ENCODE results near the gene MAGOH. TPM values are rescaled to one million over a fixed set of nuclear protein-coding genes. Genes with fewer than 3 reads are reported as not detected.

The MAGOH gene
- total RNA-seq, 1 experiment from 2014 or later = 75.7 TPM

- peaks cover 26% of the 10 kb centered on the region for H3K36me3 ChIP-seq (ENCODE audit: low read depth)
- no peaks in the 10 kb centered on the region for H3K4me1 ChIP-seq (replicated peaks; ENCODE audit: insufficient read depth)
These were observed 27.4 kb downstream of the MAGOH start for GRCh38 chr1:53210954-53211353.

GRCh38 chr1:53210352-53210751, 28.0 kb downstream of the MAGOH start:
- Histone ChIP-seq H3K9me2 (ENCODE audit: insufficient read depth) (no peaks in the 10 kb centered on the region), H3K27me3 (ENCODE audit: insufficient read depth, low read depth) (no peaks in the 10 kb centered on the region), H4K20me1 (ENCODE audit: insufficient read depth) (no peaks in the 10 kb centered on the region), H3K36me3 (ENCODE audit: low read depth) (peaks cover 30% of the 10 kb centered on the region), H3F3A (ENCODE audit: insufficient read depth, low read depth) (peaks cover 7% of the 10 kb centered on the region; the same call in 1 of the 2 replicates), H3K4me2 (no peak overlapping the region), H2AFZ (no peak overlapping the region), H3K9me3 (ENCODE audit: insufficient read depth, low read depth) (peaks cover 14% of the 10 kb centered on the region), H3K4me1 (replicated peaks; ENCODE audit: insufficient read depth) (no peaks in the 10 kb centered on the region), H3K4me3 (no peak overlapping the region), H3K27ac (no peak overlapping the region), H3K79me2 (ENCODE audit: low read depth) (no peaks in the 10 kb centered on the region)
- intact Hi-C loops (cut with micrococcal nuclease; ENCODE audit: unreplicated experiment) = no loop called here
- no TSS peak for BruUV-seq (replicated peaks)
- ChIA-PET CTCF (no interaction called here), POLR2A (ENCODE audit: unreplicated experiment) (no interaction called here)
- TF ChIP-seq EZH2 (IDR thresholded peaks at IDR 0.05; ENCODE audit: low read depth) (no peak), CTCF (conservative IDR thresholded peaks at IDR 0.05) (no peak)
- DNase-seq = no peak

More at GRCh38 chr1:53210954-53211353, 27.4 kb downstream of the MAGOH start:
- H3K27ac ChIP-seq = no peak overlapping the region
- intact Hi-C loops (cut with micrococcal nuclease; ENCODE audit: unreplicated experiment) = no loop called here
- no peak for DNase-seq
- CTCF ChIA-PET = no interaction called here
- peaks cover 9% of the 10 kb centered on the region for H3K9me3 ChIP-seq (ENCODE audit: insufficient read depth, low read depth)
- no peaks in the 10 kb centered on the region for H3K79me2 ChIP-seq (ENCODE audit: low read depth)
- no peaks in the 10 kb centered on the region for H3K9me2 ChIP-seq (ENCODE audit: insufficient read depth)
- POLR2A ChIA-PET (ENCODE audit: unreplicated experiment) = no interaction called here
- no peaks in the 10 kb centered on the region for H4K20me1 ChIP-seq (ENCODE audit: insufficient read depth)
- H3F3A ChIP-seq (ENCODE audit: insufficient read depth, low read depth) = peaks cover 7% of the 10 kb centered on the region; the same call in 1 of the 2 replicates
- no peak overlapping the region for H2AFZ ChIP-seq
- no peaks in the 10 kb centered on the region for H3K27me3 ChIP-seq (ENCODE audit: insufficient read depth, low read depth)
- no TSS peak for BruUV-seq (replicated peaks)
- no peak overlapping the region for H3K4me2 ChIP-seq
- H3K4me3 ChIP-seq = no peak overlapping the region
- TF ChIP-seq CTCF (conservative IDR thresholded peaks at IDR 0.05) (no peak), EZH2 (IDR thresholded peaks at IDR 0.05; ENCODE audit: low read depth) (no peak)

- H3K4me1 ChIP-seq (replicated peaks; ENCODE audit: insufficient read depth) = no peaks in the 10 kb centered on the region
- H4K20me1 ChIP-seq (ENCODE audit: insufficient read depth) = no peaks in the 10 kb centered on the region
- BruUV-seq (replicated peaks) = no TSS peak
- TF ChIP-seq CTCF (conservative IDR thresholded peaks at IDR 0.05) (no peak), EZH2 (IDR thresholded peaks at IDR 0.05; ENCODE audit: low read depth) (no peak)
- no peaks in the 10 kb centered on the region for H3K27me3 ChIP-seq (ENCODE audit: insufficient read depth, low read depth)
- no peak overlapping the region for H3K27ac ChIP-seq
- H3K9me3 ChIP-seq (ENCODE audit: insufficient read depth, low read depth) = peaks cover 20% of the 10 kb centered on the region
- DNase-seq = no peak
- H2AFZ ChIP-seq = no peak overlapping the region
- H3K36me3 ChIP-seq (ENCODE audit: low read depth) = peaks cover 54% of the 10 kb centered on the region
- H3F3A ChIP-seq (ENCODE audit: insufficient read depth, low read depth) = 0 out of 2 replicates have a peak, but pooled peaks cover 4% of the 10 kb centered on the region
- H3K4me2 ChIP-seq = no peak overlapping the region
- intact Hi-C loops (cut with micrococcal nuclease; ENCODE audit: unreplicated experiment) = no loop called here
- ChIA-PET CTCF (no interaction called here), POLR2A (ENCODE audit: unreplicated experiment) (no interaction called here)
- H3K9me2 ChIP-seq (ENCODE audit: insufficient read depth) = no peaks in the 10 kb centered on the region
- no peaks in the 10 kb centered on the region for H3K79me2 ChIP-seq (ENCODE audit: low read depth)
- no peak overlapping the region for H3K4me3 ChIP-seq
These were observed 30.6 kb downstream of the MAGOH start for GRCh38 chr1:53207726-53208125.
